ENCODE measurements around the gene MIF4GD. TPM values are rescaled to one million over a fixed set of nuclear protein-coding genes. Genes with fewer than 3 reads are reported as not detected.

The MIF4GD gene
- total and polyA plus RNA-seq, 9 of the 15 experiments (the other 6 are each of a cell fraction or from before 2014, with no cell fraction given) = 11.8 to 63.8 (median 28.1) TPM

DNA sequence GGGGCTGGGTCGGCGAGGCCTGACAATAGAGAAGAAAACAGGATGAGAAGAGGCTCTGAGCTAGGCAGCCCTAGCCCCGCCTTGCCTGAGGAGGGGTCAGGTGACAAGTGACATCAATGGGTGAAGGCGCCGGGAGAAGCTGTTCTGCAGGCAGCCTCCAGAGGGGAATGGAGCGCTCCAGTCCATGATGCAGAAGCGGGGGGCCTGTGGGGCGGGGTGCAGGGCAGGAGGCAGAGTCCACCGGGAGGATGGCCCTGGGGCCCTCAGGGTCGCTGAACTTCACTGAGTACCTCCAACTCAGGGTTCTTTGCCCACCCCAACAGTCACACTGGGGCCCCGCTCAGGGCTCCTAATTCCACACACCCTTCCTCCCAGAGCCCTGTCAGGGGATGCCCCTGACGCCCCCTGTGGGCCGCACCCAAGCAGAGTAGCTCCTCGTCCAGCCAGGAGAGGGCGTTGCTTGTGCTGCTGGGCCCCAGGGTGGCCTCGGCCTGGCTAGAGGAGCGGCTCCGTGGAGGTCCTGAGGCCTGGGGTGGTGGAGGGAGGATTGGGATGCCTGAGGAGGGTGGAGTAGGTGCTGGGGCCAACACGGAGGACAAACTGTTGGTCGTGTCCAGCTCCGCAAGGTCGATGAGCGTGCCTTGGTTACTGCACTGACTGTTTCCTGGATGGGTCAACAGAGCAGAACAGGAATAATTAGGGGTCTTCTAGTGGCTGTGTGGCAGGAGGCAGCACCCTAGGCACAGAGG is 30.5 kb downstream of the MIF4GD start (continued):
- no peak for TF ChIP-seq ZNF3 (CRISPR knock-in tag; IDR thresholded peaks at IDR 0.05)
- no peak for TF ChIP-seq TAF1 (IDR thresholded peaks at IDR 0.05; ENCODE audit: control insufficient read depth, extremely low read depth, insufficient read depth, low read length, severe bottlenecking)
- TF ChIP-seq KLF6 (CRISPR knock-in tag; IDR thresholded peaks at IDR 0.05; ENCODE audit: borderline replicate concordance) = no peak
- no peak for TF ChIP-seq ZSCAN29 (IDR thresholded peaks at IDR 0.05)
- TF ChIP-seq GTF2B (IDR thresholded peaks at IDR 0.05; ENCODE audit: extremely low read depth, insufficient read length) = no peak
- peak; percentile 44; the same call in 1 of the 2 replicates for TF ChIP-seq KLF16 (IDR thresholded peaks at IDR 0.05)
- no peak for TF ChIP-seq DNMT1 (IDR thresholded peaks at IDR 0.05)
- no peak for TF ChIP-seq JUNB (CRISPR knock-in tag; conservative IDR thresholded peaks at IDR 0.05)
- TF ChIP-seq HDAC2 (IDR thresholded peaks at IDR 0.05) = 0 out of 2 replicates have a peak, but pooled peaks have one; percentile 24
- TF ChIP-seq ZNF586 (CRISPR knock-in tag; conservative IDR thresholded peaks at IDR 0.05) = no peak
- no peak for TF ChIP-seq ZNF12 (CRISPR knock-in tag; IDR thresholded peaks at IDR 0.05)
- TF ChIP-seq RB1 (IDR thresholded peaks at IDR 0.05; ENCODE audit: low read depth) = peak; percentile 77; the same call in 1 of the 2 replicates
- TF ChIP-seq ELF4 (CRISPR knock-in tag; IDR thresholded peaks at IDR 0.05) = no peak; the same call in 1 of the 2 replicates
- no peak for TF ChIP-seq SIX5 (IDR thresholded peaks at IDR 0.05; ENCODE audit: borderline replicate concordance in 1 of 2, insufficient read depth in 1 of 2, low read depth in 1 of 2, low read length in 2 of 2)
- TF ChIP-seq, protein P1, sequence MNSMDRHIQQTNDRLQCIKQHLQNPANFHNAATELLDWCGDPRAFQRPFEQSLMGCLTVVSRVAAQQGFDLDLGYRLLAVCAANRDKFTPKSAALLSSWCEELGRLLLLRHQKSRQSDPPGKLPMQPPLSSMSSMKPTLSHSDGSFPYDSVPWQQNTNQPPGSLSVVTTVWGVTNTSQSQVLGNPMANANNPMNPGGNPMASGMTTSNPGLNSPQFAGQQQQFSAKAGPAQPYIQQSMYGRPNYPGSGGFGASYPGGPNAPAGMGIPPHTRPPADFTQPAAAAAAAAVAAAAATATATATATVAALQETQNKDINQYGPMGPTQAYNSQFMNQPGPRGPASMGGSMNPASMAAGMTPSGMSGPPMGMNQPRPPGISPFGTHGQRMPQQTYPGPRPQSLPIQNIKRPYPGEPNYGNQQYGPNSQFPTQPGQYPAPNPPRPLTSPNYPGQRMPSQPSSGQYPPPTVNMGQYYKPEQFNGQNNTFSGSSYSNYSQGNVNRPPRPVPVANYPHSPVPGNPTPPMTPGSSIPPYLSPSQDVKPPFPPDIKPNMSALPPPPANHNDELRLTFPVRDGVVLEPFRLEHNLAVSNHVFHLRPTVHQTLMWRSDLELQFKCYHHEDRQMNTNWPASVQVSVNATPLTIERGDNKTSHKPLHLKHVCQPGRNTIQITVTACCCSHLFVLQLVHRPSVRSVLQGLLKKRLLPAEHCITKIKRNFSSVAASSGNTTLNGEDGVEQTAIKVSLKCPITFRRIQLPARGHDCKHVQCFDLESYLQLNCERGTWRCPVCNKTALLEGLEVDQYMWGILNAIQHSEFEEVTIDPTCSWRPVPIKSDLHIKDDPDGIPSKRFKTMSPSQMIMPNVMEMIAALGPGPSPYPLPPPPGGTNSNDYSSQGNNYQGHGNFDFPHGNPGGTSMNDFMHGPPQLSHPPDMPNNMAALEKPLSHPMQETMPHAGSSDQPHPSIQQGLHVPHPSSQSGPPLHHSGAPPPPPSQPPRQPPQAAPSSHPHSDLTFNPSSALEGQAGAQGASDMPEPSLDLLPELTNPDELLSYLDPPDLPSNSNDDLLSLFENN (IDR thresholded peaks at IDR 0.05; ENCODE audit: low read depth in 2 of 2, low read length in 2 of 2) = no peak
- peak in 1 of 2 experiments; percentile 76; a peak in 2 of 4 replicates for TF ChIP-seq NONO (IDR thresholded peaks at IDR 0.05; ENCODE audit: low read depth in 2 of 2, low read length in 1 of 2)
- no peak for TF ChIP-seq SREBF2 (CRISPR knock-in tag; IDR thresholded peaks at IDR 0.05)
- no peak for TF ChIP-seq CBX8 (IDR thresholded peaks at IDR 0.05; ENCODE audit: borderline replicate concordance, extremely low read depth, low read depth, low read length, poor library complexity, severe bottlenecking)
- TF ChIP-seq LEF1 (IDR thresholded peaks at IDR 0.05) = no peak
- TF ChIP-seq XRCC5 (IDR thresholded peaks at IDR 0.05; ENCODE audit: low read depth, low read length) = 0 out of 2 replicates have a peak, but pooled peaks have one; percentile 34
- TF ChIP-seq ZBED1 (IDR thresholded peaks at IDR 0.05) = no peak
- TF ChIP-seq PHB (CRISPR knock-in tag; IDR thresholded peaks at IDR 0.05) = no peak
- no peak for TF ChIP-seq ZBTB8A (IDR thresholded peaks at IDR 0.05; ENCODE audit: partially characterized antibody)
- TF ChIP-seq STAT5B (CRISPR knock-in tag; IDR thresholded peaks at IDR 0.05) = no peak
- no peak for TF ChIP-seq PRMT5 (CRISPR knock-in tag; IDR thresholded peaks at IDR 0.05)
- TF ChIP-seq SMAD3 (CRISPR knock-in tag; conservative IDR thresholded peaks at IDR 0.05) = no peak

Measured in K562 (cell line).